ENCODE measurements around the gene R3HDM4.

The R3HDM4 gene

DNA sequence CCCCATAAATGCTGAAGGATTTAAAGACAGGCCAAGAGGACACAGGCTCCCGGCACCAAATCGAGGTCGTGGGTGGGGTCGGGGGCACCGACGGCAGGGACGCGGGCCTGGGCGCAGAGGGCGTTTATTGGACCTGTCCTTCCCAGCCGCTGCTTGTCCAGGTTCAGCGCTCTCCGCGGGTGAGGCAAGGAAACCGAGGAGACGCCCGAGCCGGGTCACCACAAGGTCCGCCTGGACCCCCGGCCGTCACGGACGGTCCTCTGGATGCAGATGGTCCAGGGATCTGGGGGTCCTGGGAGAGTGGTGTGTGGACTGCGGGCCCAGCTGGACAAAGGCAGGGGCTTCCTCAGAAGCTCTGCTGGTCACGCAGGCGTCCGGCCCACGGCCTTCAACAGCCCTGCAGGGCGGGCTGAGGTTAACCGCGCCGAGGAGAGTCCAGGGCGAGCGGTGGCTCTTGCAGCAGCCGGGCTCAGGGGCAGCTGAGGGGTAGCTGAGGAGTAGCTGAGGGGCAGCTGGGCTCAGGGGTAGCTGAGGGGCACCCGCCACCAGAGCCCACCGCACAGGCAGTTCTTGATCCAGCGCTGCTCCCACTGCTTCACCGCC lies 45.1 kb downstream of the R3HDM4 start:
- no peaks in the 10 kb centered on the region for H3K27me3 Mint-ChIP-seq
- no peak for ATAC-seq (ENCODE audit: low read depth)
- H3K4me3 Mint-ChIP-seq = no peak overlapping the region
- no peak overlapping the region for H3K27ac Mint-ChIP-seq
- no peak for DNase-seq (ENCODE audit: low spot score in 2 of 2)
- H3K36me3 Mint-ChIP-seq = peaks cover 16% of the 10 kb centered on the region
- H3K9me3 Mint-ChIP-seq = no peaks in the 10 kb centered on the region
- H3K4me1 Mint-ChIP-seq = peaks cover 16% of the 10 kb centered on the region

DNA sequence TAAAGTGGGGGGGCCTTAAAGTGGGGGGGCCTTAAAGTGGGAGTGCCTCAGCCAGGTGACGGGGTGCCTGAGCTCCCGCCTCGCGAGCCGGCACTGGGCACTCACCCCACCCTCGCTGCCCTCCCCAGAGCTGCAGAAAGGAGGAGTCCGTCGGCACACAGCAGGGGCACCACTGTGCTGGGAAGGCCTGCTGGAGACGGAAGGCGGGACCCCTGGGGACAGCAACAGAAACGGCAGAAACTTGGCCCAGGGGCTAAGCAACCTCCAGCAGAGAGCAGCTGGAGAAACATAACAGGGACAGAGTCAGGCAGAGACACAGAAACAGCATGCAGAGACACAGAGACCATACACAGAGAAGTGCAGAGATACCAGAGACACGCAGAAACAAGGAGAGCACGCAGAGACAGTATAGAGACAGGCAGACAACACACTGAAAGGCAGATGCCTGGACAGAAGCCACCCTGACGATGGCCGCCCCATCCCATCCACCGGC lies 45.7 kb downstream of the R3HDM4 start:
- H3K27me3 Mint-ChIP-seq = peaks cover 4% of the 10 kb centered on the region
- peaks cover 17% of the 10 kb centered on the region for H3K4me1 Mint-ChIP-seq
- H3K36me3 Mint-ChIP-seq = peaks cover 16% of the 10 kb centered on the region
- H3K9me3 Mint-ChIP-seq = no peaks in the 10 kb centered on the region
- no peak overlapping the region for H3K4me3 Mint-ChIP-seq
- DNase-seq (ENCODE audit: low spot score in 2 of 2) (no peak), ATAC-seq (ENCODE audit: low read depth) (no peak)
- H3K27ac Mint-ChIP-seq = no peak overlapping the region

DNA sequence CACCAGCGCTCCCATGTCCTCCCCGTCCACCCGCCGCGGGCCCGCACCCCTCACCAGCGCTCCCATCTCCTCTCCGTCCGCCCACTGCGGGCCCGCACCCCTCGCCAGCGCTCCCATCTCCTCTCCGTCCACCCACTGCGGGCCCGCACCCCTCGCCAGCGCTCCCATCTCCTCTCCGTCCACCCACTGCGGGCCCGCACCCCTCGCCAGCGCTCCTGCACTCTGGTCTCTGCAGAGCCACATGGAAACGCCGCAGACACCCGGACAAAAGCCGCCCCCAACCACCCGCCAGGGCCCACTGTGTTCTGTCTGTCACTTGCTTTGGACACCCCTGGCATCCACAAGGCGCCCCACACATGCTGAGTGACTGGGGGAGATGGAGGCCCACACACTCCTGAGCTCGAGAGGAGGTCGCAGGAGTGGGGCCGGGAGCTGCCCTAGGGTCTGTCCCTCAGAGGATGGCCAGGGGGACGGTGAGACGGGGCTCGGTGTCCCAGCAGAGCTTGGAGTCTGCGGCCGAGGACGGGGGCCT lies 46.2 kb downstream of the R3HDM4 start:
- peaks cover 4% of the 10 kb centered on the region for H3K27me3 Mint-ChIP-seq
- H3K9me3 Mint-ChIP-seq = no peaks in the 10 kb centered on the region
- no peak overlapping the region for H3K4me3 Mint-ChIP-seq
- ATAC-seq (ENCODE audit: low read depth) (no peak), DNase-seq (ENCODE audit: low spot score in 2 of 2) (no peak)
- peaks cover 16% of the 10 kb centered on the region for H3K36me3 Mint-ChIP-seq
- H3K4me1 Mint-ChIP-seq = peaks cover 14% of the 10 kb centered on the region
- H3K27ac Mint-ChIP-seq = no peak overlapping the region

DNA sequence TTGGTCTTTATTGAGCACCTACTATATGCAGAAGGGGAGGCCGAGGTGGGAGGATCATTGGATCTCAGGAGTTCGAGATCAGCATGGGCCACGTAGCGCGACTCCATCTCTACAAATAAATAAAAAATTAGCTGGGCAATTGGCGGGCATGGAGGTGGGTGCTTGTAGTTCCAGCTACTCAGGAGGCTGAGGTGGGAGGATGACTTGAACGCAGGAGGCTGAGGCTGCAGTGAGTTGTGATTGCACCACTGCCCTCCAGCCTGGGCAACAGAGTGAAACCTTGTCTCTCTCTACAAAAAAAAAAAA lies 49.8 kb downstream of the R3HDM4 start:
- ATAC-seq (ENCODE audit: low read depth) (no peak), DNase-seq (ENCODE audit: low spot score in 2 of 2) (no peak)
- Mint-ChIP-seq H3K27me3 (peaks cover 4% of the 10 kb centered on the region), H3K9me3 (no peaks in the 10 kb centered on the region), H3K4me1 (peaks cover 9% of the 10 kb centered on the region), H3K27ac (peak overlapping the region; percentile 67), H3K4me3 (peak overlapping the region; percentile 55), H3K36me3 (peaks cover 5% of the 10 kb centered on the region)

DNA sequence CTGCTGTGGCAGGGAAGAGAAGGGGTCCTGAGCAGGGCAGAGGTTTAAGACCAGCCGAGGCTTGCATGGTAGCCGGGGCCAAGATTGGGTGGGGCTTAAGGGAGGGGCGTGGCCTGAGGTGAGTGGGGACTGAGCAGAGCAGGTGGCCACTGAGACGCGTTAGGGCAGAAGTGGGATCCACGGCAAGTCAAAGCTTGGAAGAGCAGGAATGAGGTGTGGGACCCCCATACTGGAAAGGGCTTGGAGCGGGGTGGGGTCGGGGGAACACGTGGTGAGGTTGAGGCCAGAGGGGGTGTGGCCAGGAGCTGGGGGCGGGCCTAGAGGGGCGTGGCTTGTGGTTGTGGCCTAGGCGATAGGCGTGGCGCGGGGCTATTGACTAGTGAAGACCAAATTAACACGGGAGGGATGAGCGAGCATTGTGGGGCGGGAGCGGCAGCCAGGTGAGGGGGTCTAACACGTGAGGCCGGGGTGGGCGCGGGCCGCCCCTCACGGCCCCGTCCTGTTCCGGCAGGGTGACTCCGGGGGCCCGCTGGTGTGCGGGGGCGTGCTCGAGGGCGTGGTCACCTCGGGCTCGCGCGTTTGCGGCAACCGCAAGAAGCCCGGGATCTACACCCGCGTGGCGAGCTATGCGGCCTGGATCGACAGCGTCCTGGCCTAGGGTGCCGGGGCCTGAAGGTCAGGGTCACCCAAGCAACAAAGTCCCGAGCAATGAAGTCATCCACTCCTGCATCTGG lies 50.3 kb downstream of the R3HDM4 start:
- no peaks in the 10 kb centered on the region for H3K9me3 Mint-ChIP-seq
- peaks cover 4% of the 10 kb centered on the region for H3K27me3 Mint-ChIP-seq
- peaks cover 9% of the 10 kb centered on the region for H3K4me1 Mint-ChIP-seq
- H3K36me3 Mint-ChIP-seq = peaks cover 5% of the 10 kb centered on the region
- ATAC-seq (ENCODE audit: low read depth) = peak; percentile 48
- H3K27ac Mint-ChIP-seq = peak overlapping the region; percentile 67
- H3K4me3 Mint-ChIP-seq = peak overlapping the region; percentile 69
- peak; percentile 77 to 83 for DNase-seq (ENCODE audit: low spot score in 2 of 2)

DNA sequence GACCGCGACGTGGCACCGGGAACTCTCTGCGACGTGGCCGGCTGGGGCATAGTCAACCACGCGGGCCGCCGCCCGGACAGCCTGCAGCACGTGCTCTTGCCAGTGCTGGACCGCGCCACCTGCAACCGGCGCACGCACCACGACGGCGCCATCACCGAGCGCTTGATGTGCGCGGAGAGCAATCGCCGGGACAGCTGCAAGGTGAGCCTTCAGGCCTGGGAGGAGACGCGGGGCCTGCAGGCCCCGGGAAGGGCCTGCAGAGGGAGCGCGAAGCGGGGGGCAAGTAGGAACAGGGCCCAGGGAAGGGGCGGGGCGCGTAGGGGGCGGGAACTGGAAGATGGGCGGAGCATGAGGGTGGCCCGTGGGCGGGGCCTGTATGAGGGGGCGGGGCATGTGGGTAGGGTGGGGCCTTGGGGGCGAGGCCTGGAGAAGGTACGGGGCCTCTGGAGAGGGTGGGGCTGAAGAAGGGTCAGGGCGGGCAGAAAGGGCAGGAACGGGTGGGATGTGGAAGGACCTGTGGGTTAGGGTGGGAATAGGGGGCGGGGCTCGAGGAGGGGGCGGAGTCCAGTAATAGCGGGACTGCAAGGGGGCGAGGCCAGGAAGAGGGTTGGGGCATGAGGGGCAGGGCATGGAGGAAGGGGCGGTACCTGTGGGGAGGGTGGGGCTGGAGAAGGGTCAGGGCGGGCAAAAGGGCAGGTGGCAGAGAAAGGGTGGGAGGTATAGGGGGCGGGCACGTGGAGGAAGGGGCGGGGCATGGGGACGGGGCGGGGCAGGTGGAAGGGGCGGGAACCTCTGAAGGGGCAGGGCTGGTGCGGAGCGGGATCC lies 51.1 kb downstream of the R3HDM4 start:
- Mint-ChIP-seq H3K27me3 (peaks cover 4% of the 10 kb centered on the region), H3K27ac (peak overlapping the region; percentile 67), H3K4me1 (peaks cover 10% of the 10 kb centered on the region), H3K9me3 (no peaks in the 10 kb centered on the region), H3K4me3 (peak overlapping the region; percentile 69), H3K36me3 (no peaks in the 10 kb centered on the region)
- DNase-seq (ENCODE audit: low spot score in 2 of 2) = peak in 1 of 2 donors; percentile 39
- ATAC-seq (ENCODE audit: low read depth) = peak; percentile 10

DNA sequence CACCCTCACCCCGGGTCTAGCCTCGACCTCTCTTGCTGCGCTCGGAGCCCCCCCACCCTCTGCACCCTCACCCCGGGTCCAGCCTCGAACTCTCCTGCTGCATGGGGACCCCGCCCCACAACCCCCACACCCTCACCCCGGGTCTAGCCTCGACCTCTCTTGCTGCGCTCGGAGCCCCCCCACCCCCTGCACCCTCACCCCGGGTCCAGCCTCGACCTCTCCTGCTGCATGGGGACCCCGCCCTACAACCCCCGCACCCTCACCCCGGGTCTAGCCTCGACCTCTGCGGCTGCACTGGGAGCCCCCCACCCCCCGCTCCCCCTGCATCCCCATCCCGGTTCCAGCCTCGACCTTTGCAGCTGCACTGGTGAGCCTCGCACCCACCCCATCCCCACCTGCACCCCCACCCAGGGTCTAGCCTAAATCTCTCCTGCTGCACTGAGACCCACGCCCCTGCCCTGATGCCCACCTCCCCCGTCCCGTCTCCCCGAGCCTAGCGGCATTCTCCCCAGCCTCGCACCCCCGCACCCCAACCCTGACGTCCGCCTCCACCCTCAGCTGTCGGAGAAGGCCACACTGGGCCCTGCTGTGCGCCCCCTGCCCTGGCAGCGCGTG lies 51.8 kb downstream of the R3HDM4 start:
- H3K9me3 Mint-ChIP-seq = no peaks in the 10 kb centered on the region
- no peak overlapping the region for H3K4me3 Mint-ChIP-seq
- H3K36me3 Mint-ChIP-seq = no peaks in the 10 kb centered on the region
- DNase-seq (ENCODE audit: low spot score in 2 of 2) (no peak), ATAC-seq (ENCODE audit: low read depth) (no peak)
- H3K4me1 Mint-ChIP-seq = peaks cover 11% of the 10 kb centered on the region
- peaks cover 4% of the 10 kb centered on the region for H3K27me3 Mint-ChIP-seq
- H3K27ac Mint-ChIP-seq = peak overlapping the region; percentile 75

DNA sequence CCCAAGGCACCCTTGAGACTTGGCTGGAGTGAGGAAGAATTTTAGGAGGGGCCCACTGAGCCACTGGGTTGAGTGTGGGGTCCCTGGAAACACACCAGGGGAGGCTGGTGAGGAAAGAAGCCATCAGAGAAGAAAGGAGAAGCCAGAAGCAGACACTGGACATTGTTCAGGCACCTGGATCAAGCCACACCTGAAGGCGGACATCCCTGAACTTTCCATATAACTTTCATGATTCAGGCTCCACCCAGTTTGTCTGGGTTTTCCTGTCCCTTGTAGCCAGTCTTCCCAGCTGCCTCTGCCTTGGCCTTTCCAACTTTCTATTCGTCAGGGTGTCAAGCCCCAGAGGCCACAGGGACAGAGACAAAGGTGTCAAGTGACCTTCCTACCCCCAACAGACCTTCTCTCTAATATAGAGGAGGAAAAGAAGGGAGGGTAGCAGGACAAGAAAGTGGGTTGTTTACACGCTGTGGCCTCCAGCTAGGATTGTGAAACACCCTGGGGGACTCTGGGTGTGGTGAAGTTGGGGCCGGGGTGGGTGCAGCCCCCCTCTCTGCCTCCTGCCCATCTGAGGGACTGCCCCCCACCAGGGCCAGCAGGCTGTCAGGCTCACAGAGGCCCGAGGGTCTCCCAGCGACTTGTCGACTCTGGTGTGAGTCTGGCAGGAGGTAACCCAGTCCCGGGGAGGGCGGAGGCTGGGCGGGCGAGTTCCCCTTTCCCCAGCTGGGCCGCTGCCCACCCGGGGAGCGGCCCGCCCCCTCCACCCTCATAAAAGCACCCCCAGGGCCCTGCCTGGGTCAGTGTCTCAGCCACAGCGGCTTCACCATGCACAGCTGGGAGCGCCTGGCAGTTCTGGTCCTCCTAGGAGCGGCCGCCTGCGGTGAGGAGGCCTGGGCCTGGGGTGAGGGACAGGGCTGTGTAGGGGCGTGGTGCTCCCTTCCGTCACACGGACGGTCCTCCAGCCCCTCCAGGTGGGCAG lies 53.9 kb downstream of the R3HDM4 start, which contains the start of gene CFD:
Gene CFD (plus strand): TSS at position 797 of the 976 bp plus-strand sequence. CDS start 26 bp downstream, at position 823.
- DNase-seq (ENCODE audit: low spot score in 2 of 2) (no peak), ATAC-seq (ENCODE audit: low read depth) (no peak)
- H3K4me3 Mint-ChIP-seq = peak within 1 kb of the TSS; percentile 56
- no peaks in the 10 kb centered on the region for H3K9me3 Mint-ChIP-seq
- H3K36me3 Mint-ChIP-seq = no peaks in the 10 kb centered on the region
- peaks cover 4% of the 10 kb centered on the region for H3K27me3 Mint-ChIP-seq
- H3K4me1 Mint-ChIP-seq = peaks cover 8% of the 10 kb centered on the region
- H3K27ac Mint-ChIP-seq = no peak within 1 kb of the TSS

DNA sequence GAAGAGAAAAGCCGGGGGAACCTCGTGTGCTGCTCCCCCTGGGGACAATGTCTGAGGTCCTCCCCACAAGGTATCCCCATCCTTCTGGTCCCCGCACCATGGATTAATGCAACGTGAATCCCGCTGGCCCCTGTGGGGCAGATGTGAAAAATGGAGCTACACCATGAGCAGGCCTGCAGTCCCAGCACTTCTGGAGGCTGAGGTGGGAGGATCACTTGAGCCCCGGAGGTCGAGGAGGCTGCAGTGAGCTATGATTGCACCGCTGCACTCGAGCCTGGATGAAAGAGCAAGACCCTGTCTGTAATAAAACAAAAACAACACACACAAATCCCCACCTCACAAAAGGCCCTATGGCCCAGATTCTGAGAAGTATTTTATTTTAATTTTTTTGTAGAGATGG lies 54.7 kb downstream of the R3HDM4 start:
- ATAC-seq (ENCODE audit: low read depth) (no peak), DNase-seq (ENCODE audit: low spot score in 2 of 2) (no peak)
- Mint-ChIP-seq H3K4me3 (no peak overlapping the region), H3K4me1 (peaks cover 8% of the 10 kb centered on the region), H3K9me3 (no peaks in the 10 kb centered on the region), H3K36me3 (no peaks in the 10 kb centered on the region), H3K27me3 (peaks cover 4% of the 10 kb centered on the region), H3K27ac (no peak overlapping the region)

DNA sequence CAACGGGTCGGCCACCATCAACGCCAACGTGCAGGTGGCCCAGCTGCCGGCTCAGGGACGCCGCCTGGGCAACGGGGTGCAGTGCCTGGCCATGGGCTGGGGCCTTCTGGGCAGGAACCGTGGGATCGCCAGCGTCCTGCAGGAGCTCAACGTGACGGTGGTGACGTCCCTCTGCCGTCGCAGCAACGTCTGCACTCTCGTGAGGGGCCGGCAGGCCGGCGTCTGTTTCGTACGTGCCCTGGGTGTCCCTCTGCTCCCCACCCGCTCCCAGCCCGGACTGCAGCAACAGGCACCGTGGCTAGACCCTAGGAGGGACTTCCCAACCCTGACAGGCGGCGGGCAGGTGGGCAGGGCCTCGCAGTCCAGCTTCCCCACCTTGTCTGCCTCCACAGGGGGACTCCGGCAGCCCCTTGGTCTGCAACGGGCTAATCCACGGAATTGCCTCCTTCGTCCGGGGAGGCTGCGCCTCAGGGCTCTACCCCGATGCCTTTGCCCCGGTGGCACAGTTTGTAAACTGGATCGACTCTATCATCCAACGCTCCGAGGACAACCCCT lies 57.4 kb downstream of the R3HDM4 start:
- Mint-ChIP-seq H3K27me3 (no peaks in the 10 kb centered on the region), H3K4me1 (peaks cover 2% of the 10 kb centered on the region), H3K9me3 (no peaks in the 10 kb centered on the region), H3K27ac (no peak overlapping the region), H3K36me3 (no peaks in the 10 kb centered on the region), H3K4me3 (no peak overlapping the region)
- no peak for DNase-seq (ENCODE audit: low spot score in 2 of 2)
- no peak for ATAC-seq (ENCODE audit: low read depth)

DNA sequence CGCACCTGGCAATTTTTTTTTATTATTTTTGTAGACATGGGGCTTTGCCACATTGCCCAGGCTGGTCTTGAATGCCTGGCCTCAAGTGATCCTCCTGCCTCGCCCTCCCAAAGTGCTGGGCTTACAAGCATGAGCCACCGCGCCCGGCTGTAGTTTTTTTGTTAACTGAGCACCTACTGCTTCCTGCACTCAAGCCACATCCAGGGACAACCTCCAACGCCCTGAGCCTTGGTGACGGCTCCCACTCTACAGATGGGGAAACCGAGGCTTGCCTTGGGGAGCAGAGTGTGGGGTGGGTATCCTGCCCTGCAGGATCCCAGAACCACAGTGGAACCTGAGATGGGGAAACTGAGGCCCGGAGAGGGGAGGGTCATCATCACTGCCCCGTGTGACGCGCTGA lies 57.9 kb downstream of the R3HDM4 start:
- Mint-ChIP-seq H3K9me3 (no peaks in the 10 kb centered on the region), H3K36me3 (no peaks in the 10 kb centered on the region), H3K27ac (no peak overlapping the region), H3K4me3 (no peak overlapping the region), H3K27me3 (peaks cover 3% of the 10 kb centered on the region), H3K4me1 (peaks cover 2% of the 10 kb centered on the region)
- ATAC-seq (ENCODE audit: low read depth) = no peak
- no peak for DNase-seq (ENCODE audit: low spot score in 2 of 2)

DNA sequence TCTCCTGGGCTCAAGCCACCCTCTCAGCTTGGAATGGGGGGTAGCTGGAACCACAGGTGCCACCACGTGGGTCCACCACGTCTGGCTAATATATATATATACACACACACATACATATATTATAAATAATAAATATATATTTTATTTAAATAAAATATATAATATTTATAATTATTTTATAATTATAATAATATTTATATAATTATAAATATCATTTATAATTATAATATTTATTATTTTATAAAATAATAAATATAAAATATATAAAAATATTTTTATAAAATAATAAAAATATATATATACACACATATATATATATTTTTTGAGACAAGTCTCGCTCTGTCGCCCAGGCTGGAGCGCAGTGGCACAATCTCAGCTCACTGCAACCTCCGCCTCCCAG lies 58.5 kb downstream of the R3HDM4 start:
- Mint-ChIP-seq H3K4me3 (no peak overlapping the region), H3K4me1 (peaks cover 2% of the 10 kb centered on the region), H3K36me3 (no peaks in the 10 kb centered on the region), H3K27me3 (peaks cover 3% of the 10 kb centered on the region), H3K9me3 (no peaks in the 10 kb centered on the region), H3K27ac (no peak overlapping the region)
- DNase-seq (ENCODE audit: low spot score in 2 of 2) = no peak
- no peak for ATAC-seq (ENCODE audit: low read depth)
